ENCODE data around the gene ATP8B2.

DNA sequence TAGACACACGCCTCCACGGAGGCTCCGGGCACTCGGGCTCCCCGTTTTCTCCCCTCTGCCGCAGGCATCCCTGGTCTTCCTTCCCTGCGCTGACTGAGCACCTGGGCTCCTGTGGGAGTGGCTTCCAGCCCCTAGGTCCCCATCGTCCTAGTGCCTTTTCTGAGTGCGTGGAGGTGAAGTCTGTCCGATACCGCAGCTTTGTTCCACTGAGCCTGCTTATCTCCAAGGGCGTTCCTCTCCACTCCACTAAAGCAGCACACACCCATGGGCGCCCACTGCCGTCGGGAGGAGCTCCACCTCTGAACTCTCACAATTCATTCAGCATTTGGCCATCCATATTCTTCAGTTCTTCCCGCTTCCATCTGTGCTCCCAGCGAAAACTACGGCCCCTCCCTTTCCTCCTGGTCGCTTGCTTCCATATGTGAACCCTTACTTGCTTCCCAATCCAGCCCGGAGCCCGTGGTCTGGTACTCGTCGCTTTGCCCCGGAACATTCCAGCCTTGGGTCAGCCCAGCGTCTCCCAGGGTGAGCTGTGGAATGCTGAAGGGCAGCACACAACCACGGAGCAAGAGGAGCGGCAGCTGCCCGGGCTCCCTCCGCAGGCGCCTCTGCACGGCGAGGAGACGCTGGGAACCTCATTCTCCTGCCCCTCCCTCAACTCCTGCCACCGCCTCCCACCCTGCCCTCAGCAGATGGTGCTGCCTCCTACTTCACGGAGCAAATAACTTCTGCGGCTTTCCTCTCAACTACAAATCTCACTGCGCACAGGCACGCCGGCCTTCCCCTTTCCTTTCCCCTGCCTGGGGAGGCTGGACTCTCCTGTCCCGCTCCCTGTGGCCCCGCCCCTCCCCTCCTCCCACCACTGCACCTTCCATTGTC is 27.5 kb downstream of the ATP8B2 start:
- TF ChIP-seq, protein P1, sequence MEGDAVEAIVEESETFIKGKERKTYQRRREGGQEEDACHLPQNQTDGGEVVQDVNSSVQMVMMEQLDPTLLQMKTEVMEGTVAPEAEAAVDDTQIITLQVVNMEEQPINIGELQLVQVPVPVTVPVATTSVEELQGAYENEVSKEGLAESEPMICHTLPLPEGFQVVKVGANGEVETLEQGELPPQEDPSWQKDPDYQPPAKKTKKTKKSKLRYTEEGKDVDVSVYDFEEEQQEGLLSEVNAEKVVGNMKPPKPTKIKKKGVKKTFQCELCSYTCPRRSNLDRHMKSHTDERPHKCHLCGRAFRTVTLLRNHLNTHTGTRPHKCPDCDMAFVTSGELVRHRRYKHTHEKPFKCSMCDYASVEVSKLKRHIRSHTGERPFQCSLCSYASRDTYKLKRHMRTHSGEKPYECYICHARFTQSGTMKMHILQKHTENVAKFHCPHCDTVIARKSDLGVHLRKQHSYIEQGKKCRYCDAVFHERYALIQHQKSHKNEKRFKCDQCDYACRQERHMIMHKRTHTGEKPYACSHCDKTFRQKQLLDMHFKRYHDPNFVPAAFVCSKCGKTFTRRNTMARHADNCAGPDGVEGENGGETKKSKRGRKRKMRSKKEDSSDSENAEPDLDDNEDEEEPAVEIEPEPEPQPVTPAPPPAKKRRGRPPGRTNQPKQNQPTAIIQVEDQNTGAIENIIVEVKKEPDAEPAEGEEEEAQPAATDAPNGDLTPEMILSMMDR (IDR thresholded peaks at IDR 0.05) = no peak
- peak in 1 of 3 donors; percentile 7 for TF ChIP-seq POLR2AphosphoS5 (IDR thresholded peaks at IDR 0.05)

Data from breast epithelium (tissue), 3 donors.